OCI-LY1 (cell line): ENCODE data around the gene ADK.
"Not testable (repeated sequence)": the region's sequence is repeated elsewhere in the genome, so short reads cannot be mapped to it uniquely, and the experiment has no call there.

Experiments used
- H2AFZ ChIP-seq: fragments of 200-600 bp; sonication (generic), shearing (Covaris generic); 2 replicates; pipeline ENCODE4 v1.6.0; 2014; ENCODE audit warnings: antibody characterized with exemption, mild to moderate bottlenecking, low read length
- H3F3A ChIP-seq: fragments of 200-600 bp; sonication (generic), shearing (Covaris generic); 2 replicates; pipeline ENCODE4 v1.6.0; 2014; ENCODE audit warnings: mild to moderate bottlenecking, antibody characterized with exemption, low read length, moderate library complexity; ENCODE audit not compliant: insufficient read depth
- H3K27ac ChIP-seq: fragments of 200-600 bp; sonication (generic); 2 replicates; pipeline ENCODE4 v1.5.1; 2014; ENCODE audit warnings: low read length, mixed run types, mild to moderate bottlenecking, low read depth; ENCODE audit not compliant: poor library complexity, severe bottlenecking
- H3K27me3 ChIP-seq: fragments of 200-600 bp; sonication (generic); 2 replicates; pipeline ENCODE4 v1.6.0; 2014; ENCODE audit warnings: antibody characterized with exemption, mild to moderate bottlenecking, low read length, moderate library complexity; ENCODE audit not compliant: insufficient read depth
- H3K36me3 ChIP-seq: fragments of 200-600 bp; sonication (generic); 2 replicates; pipeline ENCODE4 v1.6.1; 2014; ENCODE audit warnings: mild to moderate bottlenecking, antibody characterized with exemption, low read length, moderate library complexity, mixed read lengths; ENCODE audit not compliant: insufficient read depth
- H3K4me1 ChIP-seq: fragments of 200-600 bp; sonication (generic); 2 replicates; pipeline ENCODE4 v1.5.1; 2014; ENCODE audit warnings: mild to moderate bottlenecking, low read length, moderate library complexity; ENCODE audit not compliant: insufficient read depth, severe bottlenecking
- H3K4me2 ChIP-seq: fragments of 200-600 bp; sonication (generic), shearing (Covaris generic); 2 replicates; pipeline ENCODE4 v1.6.1; 2014; ENCODE audit warnings: low read length
- H3K4me3 ChIP-seq: fragments of 200-600 bp; sonication (generic); 2 replicates; pipeline ENCODE4 v1.5.1; 2014; ENCODE audit warnings: low read length, low read depth, mild to moderate bottlenecking, mixed read lengths; ENCODE audit not compliant: poor library complexity, severe bottlenecking
- H3K79me2 ChIP-seq: fragments of 200-600 bp; shearing (Covaris generic); 2 replicates; pipeline ENCODE4 v1.6.1; 2016; ENCODE audit warnings: mixed run types, low read length, mixed read lengths; ENCODE audit not compliant: insufficient read depth
- H3K9ac ChIP-seq: fragments of 200-600 bp; sonication (generic), shearing (Covaris generic); 2 replicates; pipeline ENCODE4 v1.6.1; 2014; ENCODE audit warnings: mild to moderate bottlenecking, low read length, mixed read lengths
- H3K9me2 ChIP-seq: fragments of 200-600 bp; sonication (generic), shearing (Covaris generic); 2 replicates; pipeline ENCODE4 v1.6.1; 2014; ENCODE audit warnings: low read depth, mild to moderate bottlenecking, low read length, mixed read lengths
- H3K9me3 ChIP-seq: fragments of 200-600 bp; shearing (Covaris generic); 2 replicates; pipeline ENCODE4 v1.6.1; 2014; ENCODE audit warnings: low read length, mixed read lengths
- H4K20me1 ChIP-seq: fragments of 200-600 bp; sonication (generic), shearing (Covaris generic); 2 replicates; pipeline ENCODE4 v1.6.0; 2016; ENCODE audit warnings: mild to moderate bottlenecking, low read length; ENCODE audit not compliant: insufficient read depth
- CTCF ChIP-seq: fragments of 200-600 bp; sonication (generic), shearing (Covaris generic); IDR thresholded peaks from 2 replicates; pipeline ENCODE4 v1.5.1; 2017; ENCODE audit warnings: mild to moderate bottlenecking, antibody characterized with exemption, low read length, moderate library complexity, mixed read lengths
- EZH2 ChIP-seq: fragments of 200-600 bp; sonication (generic), shearing (Covaris generic); IDR thresholded peaks from 2 replicates; pipeline ENCODE4 v1.8.0; 2017; ENCODE audit warnings: borderline replicate concordance, mixed run types, mild to moderate bottlenecking, antibody characterized with exemption, low read length, moderate library complexity, mixed read lengths

ADK gene

GRCh38 chr10:74208997-74209396 lies 58.0 kb downstream of the ADK start:
- Histone ChIP-seq H3K27me3 (no peaks in the 10 kb centered on the region), H3K27ac (no peak overlapping the region), H3K9me2 (no peaks in the 10 kb centered on the region), H3K36me3 (no peaks in the 10 kb centered on the region), H2AFZ (no peak overlapping the region), H3K9me3 (no peaks in the 10 kb centered on the region), H3K4me3 (no peak overlapping the region), H3K9ac (no peak overlapping the region), H3K79me2 (peaks cover 16% of the 10 kb centered on the region), H4K20me1 (no peaks in the 10 kb centered on the region), H3K4me1 (no peaks in the 10 kb centered on the region), H3F3A (no peaks in the 10 kb centered on the region), H3K4me2 (no peak overlapping the region)
- TF ChIP-seq EZH2, result no peak
- TF ChIP-seq CTCF, result no peak

GRCh38 chr10:74213019-74213418 lies 62.0 kb downstream of the ADK start:
- Histone ChIP-seq H3K27ac (no peak overlapping the region), H3K4me2 (no peak overlapping the region), H3K9me2 (no peaks in the 10 kb centered on the region), H3K9ac (no peak overlapping the region), H3K27me3 (no peaks in the 10 kb centered on the region), H3K36me3 (no peaks in the 10 kb centered on the region), H4K20me1 (no peaks in the 10 kb centered on the region), H3K4me3 (no peak overlapping the region), H3K4me1 (no peaks in the 10 kb centered on the region), H2AFZ (no peak overlapping the region), H3K9me3 (no peaks in the 10 kb centered on the region), H3F3A (no peaks in the 10 kb centered on the region), H3K79me2 (peaks cover 30% of the 10 kb centered on the region)
- TF ChIP-seq EZH2 (no peak), CTCF (no peak)

- Histone ChIP-seq H2AFZ (no peak overlapping the region), H3K4me3 (no peak overlapping the region), H3K4me1 (no peaks in the 10 kb centered on the region), H3K27me3 (no peaks in the 10 kb centered on the region), H3K79me2 (peaks cover 30% of the 10 kb centered on the region), H3K9ac (no peak overlapping the region), H3F3A (no peaks in the 10 kb centered on the region), H3K36me3 (no peaks in the 10 kb centered on the region), H4K20me1 (no peaks in the 10 kb centered on the region), H3K9me2 (no peaks in the 10 kb centered on the region), H3K4me2 (no peak overlapping the region), H3K9me3 (no peaks in the 10 kb centered on the region), H3K27ac (no peak overlapping the region)
- peak; percentile 45 for TF ChIP-seq CTCF
- no peak for TF ChIP-seq EZH2
Observed at GRCh38 chr10:74213571-74214162, 62.6 kb downstream of the ADK start.

GRCh38 chr10:74217110-74217509 lies 66.1 kb downstream of the ADK start:
- H3K79me2 ChIP-seq, result peaks cover 30% of the 10 kb centered on the region
- H3K4me1 ChIP-seq, H4K20me1 ChIP-seq, H3K9ac ChIP-seq, H3K4me3 ChIP-seq, H3F3A ChIP-seq, H3K27me3 ChIP-seq, H3K4me2 ChIP-seq, H3K36me3 ChIP-seq, H3K27ac ChIP-seq, H3K9me3 ChIP-seq, H2AFZ ChIP-seq, H3K9me2 ChIP-seq: not testable (repeated sequence)

GRCh38 chr10:74222467-74222866 lies 71.4 kb downstream of the ADK start:
- H3K27me3 ChIP-seq, H3K4me2 ChIP-seq, H3K4me1 ChIP-seq, H3F3A ChIP-seq, H3K36me3 ChIP-seq, H3K9me3 ChIP-seq, H4K20me1 ChIP-seq, H3K9me2 ChIP-seq, H3K4me3 ChIP-seq, H3K27ac ChIP-seq, H3K79me2 ChIP-seq, H3K9ac ChIP-seq, H2AFZ ChIP-seq: not testable (repeated sequence)
